ENCODE measurements around the gene NUAK1.

GRCh38 chr12:106161491-106161890 lies 22.7 kb upstream of the NUAK1 start:
- TF ChIP-seq POLR2A (IDR thresholded peaks at IDR 0.05) (no peak), CTCF (IDR thresholded peaks at IDR 0.05) (no peak)
